ENCODE results near the gene KIFC3.
A peak's percentile ranks its signal among the peaks of the same experiment; 100 is the strongest.
"Not testable (repeated sequence)": the region's sequence is repeated elsewhere in the genome, so short reads cannot be mapped to it uniquely, and the experiment has no call there.

KIFC3 gene

GRCh38 chr16:57740423-57741071, 61.7 kb downstream of the KIFC3 start:
- no peak for ATAC-seq

GRCh38 chr16:57739756-57740422, 62.4 kb downstream of the KIFC3 start:
- H3K4me1 Mint-ChIP-seq: peaks cover 38% of the 10 kb centered on the region

More at GRCh38 chr16:57740423-57741071, 61.7 kb downstream of the KIFC3 start:
- no peak overlapping the region for H3K27ac Mint-ChIP-seq
- DNase-seq (ENCODE audit: low spot score in 2 of 2): no peak
- peaks cover 32% of the 10 kb centered on the region for H3K4me1 Mint-ChIP-seq
- peaks cover 34% of the 10 kb centered on the region for H3K36me3 Mint-ChIP-seq
- no peak overlapping the region for H3K4me3 Mint-ChIP-seq
- no peaks in the 10 kb centered on the region for H3K9me3 Mint-ChIP-seq

GRCh38 chr16:57738844-57739243, 63.4 kb downstream of the KIFC3 start:
- Mint-ChIP-seq H3K27ac (no peak overlapping the region), H3K36me3 (peaks cover 40% of the 10 kb centered on the region), H3K4me1 (peaks cover 40% of the 10 kb centered on the region), H3K4me3 (no peak overlapping the region), H3K9me3 (no peaks in the 10 kb centered on the region)
- DNase-seq (ENCODE audit: low spot score in 2 of 2) (no peak), ATAC-seq (no peak)

More at GRCh38 chr16:57739756-57740422, 62.4 kb downstream of the KIFC3 start:
- Mint-ChIP-seq H3K4me3 (no peak overlapping the region), H3K36me3 (peaks cover 40% of the 10 kb centered on the region), H3K9me3 (no peaks in the 10 kb centered on the region), H3K27ac (no peak overlapping the region)
- ATAC-seq (no peak), DNase-seq (ENCODE audit: low spot score in 2 of 2) (no peak)

- peak overlapping the region; percentile 92 for H3K4me3 Mint-ChIP-seq
- peak in 1 of 2 donors; percentile 62 for DNase-seq (ENCODE audit: low spot score in 2 of 2)
These were observed 65.6 kb downstream of the KIFC3 start for GRCh38 chr16:57736419-57737351.

GRCh38 chr16:57735755-57736418, 66.4 kb downstream of the KIFC3 start, which contains the start of gene KATNB1:
KATNB1 (plus strand) TSS chr16:57735770; CDS start chr16:57737244, 1,474 bp downstream.
- H3K4me1 Mint-ChIP-seq: peaks cover 40% of the 10 kb centered on the region
- DNase-seq (ENCODE audit: low spot score in 2 of 2) (no peak), ATAC-seq (peak; percentile 49)
- peaks cover 18% of the 10 kb centered on the region for H3K36me3 Mint-ChIP-seq
- H3K4me3 Mint-ChIP-seq: peak within 1 kb of the TSS; percentile 92
- peak within 1 kb of the TSS; percentile 93 for H3K27ac Mint-ChIP-seq
- peaks cover 6% of the 10 kb centered on the region for H3K9me3 Mint-ChIP-seq

More at GRCh38 chr16:57736419-57737351, 65.6 kb downstream of the KIFC3 start:
- no peak for ATAC-seq
- Mint-ChIP-seq H3K27ac (peak overlapping the region; percentile 93), H3K9me3 (peaks cover 6% of the 10 kb centered on the region), H3K36me3 (peaks cover 26% of the 10 kb centered on the region), H3K4me1 (peaks cover 40% of the 10 kb centered on the region)

- peaks cover 40% of the 10 kb centered on the region for H3K4me1 Mint-ChIP-seq
- peak; percentile 91 for ATAC-seq
These were observed 67.2 kb downstream of the KIFC3 start for GRCh38 chr16:57734925-57735754.

GRCh38 chr16:57734308-57734924, 67.9 kb downstream of the KIFC3 start:
- peaks cover 23% of the 10 kb centered on the region for H3K36me3 Mint-ChIP-seq
- H3K27ac Mint-ChIP-seq: peak overlapping the region; percentile 93
- peaks cover 40% of the 10 kb centered on the region for H3K4me1 Mint-ChIP-seq
- H3K4me3 Mint-ChIP-seq: peak overlapping the region; percentile 92
- peaks cover 6% of the 10 kb centered on the region for H3K9me3 Mint-ChIP-seq
- ATAC-seq: no peak
- DNase-seq (ENCODE audit: low spot score in 2 of 2): peak in 1 of 2 donors; percentile 19

More at GRCh38 chr16:57734925-57735754, 67.2 kb downstream of the KIFC3 start:
- H3K4me3 Mint-ChIP-seq: peak overlapping the region; percentile 92
- H3K36me3 Mint-ChIP-seq: peaks cover 21% of the 10 kb centered on the region
- DNase-seq (ENCODE audit: low spot score in 2 of 2): peak; percentile 88 to 98
- peaks cover 6% of the 10 kb centered on the region for H3K9me3 Mint-ChIP-seq
- peak overlapping the region; percentile 93 for H3K27ac Mint-ChIP-seq

- ATAC-seq (no peak), DNase-seq (ENCODE audit: low spot score in 2 of 2) (no peak)
- peaks cover 31% of the 10 kb centered on the region for H3K36me3 Mint-ChIP-seq
- peak overlapping the region; percentile 38 for H3K4me3 Mint-ChIP-seq
- H3K4me1 Mint-ChIP-seq: peaks cover 44% of the 10 kb centered on the region
- no peak overlapping the region for H3K27ac Mint-ChIP-seq
- H3K9me3 Mint-ChIP-seq: peaks cover 6% of the 10 kb centered on the region
These were observed 69.6 kb downstream of the KIFC3 start for GRCh38 chr16:57732714-57733113.

- Mint-ChIP-seq H3K4me3 (no peak overlapping the region), H3K36me3 (peaks cover 31% of the 10 kb centered on the region), H3K27ac (peak overlapping the region; percentile 72), H3K9me3 (peaks cover 6% of the 10 kb centered on the region), H3K4me1 (peaks cover 38% of the 10 kb centered on the region)
- DNase-seq (ENCODE audit: low spot score in 2 of 2) (no peak), ATAC-seq (no peak)
These were observed 70.3 kb downstream of the KIFC3 start for GRCh38 chr16:57732037-57732436.

GRCh38 chr16:57730771-57731730, 71.2 kb downstream of the KIFC3 start:
- Mint-ChIP-seq H3K4me3 (no peak overlapping the region), H3K27ac (peak overlapping the region; percentile 72), H3K9me3 (peaks cover 6% of the 10 kb centered on the region), H3K4me1 (peaks cover 28% of the 10 kb centered on the region), H3K36me3 (peaks cover 24% of the 10 kb centered on the region)
- ATAC-seq (no peak), DNase-seq (ENCODE audit: low spot score in 2 of 2) (no peak)

GRCh38 chr16:57729852-57730251, 72.4 kb downstream of the KIFC3 start:
- H3K27ac Mint-ChIP-seq; H3K4me3 Mint-ChIP-seq; H3K9me3 Mint-ChIP-seq; DNase-seq (ENCODE audit: low spot score in 2 of 2); ATAC-seq: not testable (repeated sequence)
- peaks cover 13% of the 10 kb centered on the region for H3K36me3 Mint-ChIP-seq
- peaks cover 23% of the 10 kb centered on the region for H3K4me1 Mint-ChIP-seq

- peaks cover 6% of the 10 kb centered on the region for H3K9me3 Mint-ChIP-seq
- H3K27ac Mint-ChIP-seq: peak overlapping the region; percentile 73
These were observed 73.2 kb downstream of the KIFC3 start for GRCh38 chr16:57729182-57729484.

More at GRCh38 chr16:57729182-57729484, 73.2 kb downstream of the KIFC3 start:
- DNase-seq (ENCODE audit: low spot score in 2 of 2): no peak
- Mint-ChIP-seq H3K4me1 (peaks cover 24% of the 10 kb centered on the region), H3K4me3 (no peak overlapping the region), H3K36me3 (peaks cover 13% of the 10 kb centered on the region)
- ATAC-seq: no peak

All from stimulated activated effector memory CD8-positive, alpha-beta T cell treated with anti-CD3 and anti-CD28 coated beads, Interleukin-12 subunit alpha, Interleukin-12 subunit beta, amount 100 ng/mL, for 72 hours (primary cell).